SK-N-SH (cell line): ENCODE measurements around the gene FRMPD4. TPM values are rescaled to one million over a fixed set of nuclear protein-coding genes. Genes with fewer than 3 reads are reported as not detected.
"Not testable (repeated sequence)": the region's sequence is repeated elsewhere in the genome, so short reads cannot be mapped to it uniquely, and the experiment has no call there.

Experiments
- CTCF ChIA-PET: fragments of 300-600, 350-600 bp; formaldehyde crosslinking; extraction: SDS; loops from one replicate; lab custom pipeline; 2021; lab: Yijun Ruan, JAX
- POLR2A ChIA-PET: fragments of 350-600 bp; sonication (Branson Sonifier 250); formaldehyde crosslinking; extraction: SDS; loops from one replicate; lab custom pipeline; 2020; ENCODE audit warnings: antibody characterized with exemption, inconsistent platforms; lab: Yijun Ruan, JAX
- DNase-seq: peaks from one replicate; pipeline ENCODE4 v3.0.0; 2012
- H2AFZ ChIP-seq: fragments of 200-600 bp; sonication (generic); 2 replicates; pipeline ENCODE4 v1.8.1; 2016; ENCODE audit warnings: antibody characterized with exemption, mild to moderate bottlenecking, low read depth
- H3F3A ChIP-seq: fragments of 200-600 bp; sonication (generic); replicated peaks from 2 replicates; pipeline ENCODE3; 2016; ENCODE audit warnings: antibody characterized with exemption, mild to moderate bottlenecking; ENCODE audit not compliant: insufficient read depth
- H3K27ac ChIP-seq, 2 experiments: fragments of 200-500 bp in 1 of 2; fragments of 200-600 bp in 1 of 2; sonication (Bioruptor generic) in 1 of 2; sonication (generic), shearing (Covaris generic) in 1 of 2; 2 replicates each; pipeline versions ENCODE4 v1.5.1 to v1.6.1; 2014 to 2016; ENCODE audit warnings: low read depth in 2 of 2, inconsistent platforms in 1 of 2, low read length in 1 of 2, mild to moderate bottlenecking in 1 of 2, mixed read lengths in 1 of 2
- H3K27me3 ChIP-seq: fragments of 200-600 bp; sonication (generic), shearing (Covaris generic); 2 replicates; pipeline ENCODE4 v1.6.1; 2016; ENCODE audit warnings: mixed run types; ENCODE audit not compliant: insufficient read depth
- H3K36me3 ChIP-seq, 2 experiments: fragments of 200-500 bp in 1 of 2; fragments of 200-600 bp in 1 of 2; sonication (Bioruptor generic) in 1 of 2; sonication (generic) in 1 of 2; replicated peaks in 1 of 2; 2 replicates each; pipeline versions ENCODE3 to v1.5.1; 2014 to 2016; ENCODE audit warnings: low read length in 1 of 2, mild to moderate bottlenecking in 1 of 2; ENCODE audit not compliant: insufficient read depth in 2 of 2, control insufficient read depth in 1 of 2
- H3K4me1 ChIP-seq, 2 experiments: fragments of 200-500 bp in 1 of 2; fragments of 200-600 bp in 1 of 2; sonication (Bioruptor generic) in 1 of 2; sonication (generic), shearing (Covaris generic) in 1 of 2; 2 replicates each; pipeline versions ENCODE4 v1.5.1 to v1.6.1; 2014 to 2016; ENCODE audit warnings: low read depth in 1 of 2, low read length in 1 of 2, mixed run types in 1 of 2; ENCODE audit not compliant: insufficient read depth in 2 of 2, control insufficient read depth in 1 of 2
- H3K4me2 ChIP-seq: fragments of 200-600 bp; sonication (generic), shearing (Covaris generic); 2 replicates; pipeline ENCODE4 v1.6.1; 2017; ENCODE audit warnings: mixed run types
- H3K4me3 ChIP-seq, 2 experiments: fragments of 200-500 bp in 1 of 2; fragments of 200-600 bp in 1 of 2; sonication (Bioruptor generic) in 1 of 2; sonication (generic), shearing (Covaris generic) in 1 of 2; 2 replicates each; pipeline versions ENCODE4 v1.5.1 to v1.8.1; 2014 to 2016; ENCODE audit warnings: low read depth in 2 of 2, inconsistent platforms in 1 of 2, low read length in 1 of 2, mild to moderate bottlenecking in 1 of 2, mixed read lengths in 1 of 2, moderate library complexity in 1 of 2
- H3K79me2 ChIP-seq: fragments of 200-600 bp; sonication (generic); 2 replicates; pipeline ENCODE4 v1.8.1; 2017; ENCODE audit warnings: mild to moderate bottlenecking; ENCODE audit not compliant: insufficient read depth
- H3K9ac ChIP-seq: fragments of 200-600 bp; sonication (generic); 2 replicates; pipeline ENCODE4 v1.6.1; 2017; ENCODE audit warnings: mixed run types
- H3K9me2 ChIP-seq: fragments of 200-600 bp; sonication (generic); 2 replicates; pipeline ENCODE4 v1.6.1; 2017; ENCODE audit warnings: mixed run types
- H3K9me3 ChIP-seq: fragments of 200-600 bp; sonication (generic); 2 replicates; pipeline ENCODE4 v1.6.1; 2017; ENCODE audit warnings: mixed run types, mild to moderate bottlenecking, moderate library complexity
- H4K20me1 ChIP-seq: fragments of 200-600 bp; sonication (generic); 2 replicates; pipeline ENCODE4 v1.6.1; 2017; ENCODE audit warnings: mild to moderate bottlenecking, mixed run types; ENCODE audit not compliant: insufficient read depth
- CTCF ChIP-seq: fragments of 200-600 bp; sonication (generic); IDR thresholded peaks from 2 replicates; pipeline ENCODE4 v1.6.1; 2017; ENCODE audit warnings: antibody characterized with exemption, mild to moderate bottlenecking, moderate library complexity
- ELF1 ChIP-seq: IDR thresholded peaks from 2 replicates; pipeline ENCODE4 v1.4.0; 2012
- EP300 ChIP-seq, 2 experiments: IDR thresholded peaks; 2 replicates each; pipeline versions ENCODE4 v1.4.0 to v1.6.1; 2012; ENCODE audit warnings: borderline replicate concordance in 1 of 2, low read depth in 1 of 2, low read length in 1 of 2
- FOSL2 ChIP-seq: IDR thresholded peaks from 2 replicates; pipeline ENCODE4 v1.4.0; 2012; ENCODE audit warnings: low read depth, mild to moderate bottlenecking, moderate library complexity, borderline replicate concordance
- FOXJ3 ChIP-seq: sonication (generic); formaldehyde crosslinking; IDR thresholded peaks from 2 replicates; pipeline ENCODE4 v1.5.1; 2020; ENCODE audit warnings: mild to moderate bottlenecking, missing genetic modification reagents
- GABPA ChIP-seq: IDR thresholded peaks from 2 replicates; pipeline ENCODE4 v1.4.0; 2012; ENCODE audit warnings: low read depth, mild to moderate bottlenecking
- IRF3 ChIP-seq: fragments of 150-350 bp; IDR thresholded peaks from 2 replicates; pipeline ENCODE4 v1.6.1; 2016; ENCODE audit warnings: mild to moderate bottlenecking, low read depth, low read length
- MAX ChIP-seq: IDR thresholded peaks from 2 replicates; pipeline ENCODE4 v1.4.0; 2012; ENCODE audit warnings: low read depth
- MXI1 ChIP-seq: IDR thresholded peaks from 2 replicates; pipeline ENCODE4 v1.6.1; 2012; ENCODE audit warnings: mild to moderate bottlenecking, low read depth, low read length, improper control_type of control experiment
- NFIC ChIP-seq: IDR thresholded peaks from 2 replicates; pipeline ENCODE4 v1.4.0; 2012; ENCODE audit warnings: borderline replicate concordance
- PBX3 ChIP-seq: IDR thresholded peaks from 2 replicates; pipeline ENCODE4; 2012
- RAD21 ChIP-seq: IDR thresholded peaks from 2 replicates; pipeline ENCODE4 v1.6.1; 2012; ENCODE audit warnings: mild to moderate bottlenecking, low read length
- RFX5 ChIP-seq: IDR thresholded peaks from 2 replicates; pipeline ENCODE4 v1.6.1; 2012; ENCODE audit warnings: mild to moderate bottlenecking, improper control_type of control experiment, low read length
- TCF12 ChIP-seq: IDR thresholded peaks from 2 replicates; pipeline ENCODE4 v1.4.0; 2012
- TEAD4 ChIP-seq: IDR thresholded peaks from 2 replicates; pipeline ENCODE4 v1.4.0; 2012; ENCODE audit warnings: mild to moderate bottlenecking, borderline replicate concordance; ENCODE audit not compliant: insufficient read depth
- WGBS: methylation state at CpG from one replicate; pipeline ENCODE4 v1.1.6; 2017; ENCODE audit warnings: low lambda C conversion rate; 5-methylcytosine and 5-hydroxymethylcytosine counted together
- polyA plus RNA-seq, 3 experiments: library from polyadenylated mRNA; depleted of rRNA; stranded (reverse); fragments of >200 nt; gene quantifications; 2 replicates each; pipeline ENCODE4 v1.2.3, GENCODE V29; 2012

The FRMPD4 gene
- polyA plus RNA-seq, 1 of the 3 experiments (the other 2 are of a cell fraction), result not detected

- ChIA-PET POLR2A (no interaction called here), CTCF (no interaction called here)
- H2AFZ ChIP-seq, result no peak overlapping the region
- H3K4me2 ChIP-seq, result no peak overlapping the region
- H3K9me3 ChIP-seq, result no peaks in the 10 kb centered on the region
- 35% methylated on average over 2 of the region's 2 CpGs for WGBS
- no peaks in the 10 kb centered on the region for H3K9me2 ChIP-seq
- H3K9ac ChIP-seq, result no peak overlapping the region
- no peaks in the 10 kb centered on the region for H3K27me3 ChIP-seq
- no peak overlapping the region for H3K27ac ChIP-seq
- no peak for TF ChIP-seq MAX
- TF ChIP-seq TEAD4, result no peak
- no peak for TF ChIP-seq EP300 (IDR thresholded peaks at IDR 0.05; ENCODE audit: borderline replicate concordance in 1 of 2, low read depth in 1 of 2, low read length in 1 of 2)
- TF ChIP-seq PBX3, result no peak
- TF ChIP-seq MXI1, result no peak
- no peak for TF ChIP-seq RAD21
- no peak for TF ChIP-seq ELF1
- no peaks in the 10 kb centered on the region for H3K36me3 ChIP-seq
- DNase-seq, result no peak
- H4K20me1 ChIP-seq, result no peaks in the 10 kb centered on the region
- no peaks in the 10 kb centered on the region for H3K4me1 ChIP-seq
- no peaks in the 10 kb centered on the region for H3F3A ChIP-seq
- no peaks in the 10 kb centered on the region for H3K79me2 ChIP-seq
- H3K4me3 ChIP-seq, result no peak overlapping the region
Observed at GRCh38 chrX:12162420-12162819, 24.1 kb downstream of the FRMPD4 start.

- H2AFZ ChIP-seq, H3K27me3 ChIP-seq, H3K79me2 ChIP-seq, H3K4me2 ChIP-seq, DNase-seq, H3K36me3 ChIP-seq, H3K4me3 ChIP-seq, H3K4me1 ChIP-seq, CTCF ChIA-PET, H3K9me3 ChIP-seq, H4K20me1 ChIP-seq, H3K27ac ChIP-seq, H3K9ac ChIP-seq, H3K9me2 ChIP-seq, POLR2A ChIA-PET, H3F3A ChIP-seq: not testable (repeated sequence)
- 44% methylated on average over 3 of the region's 3 CpGs for WGBS
Observed at GRCh38 chrX:12164180-12164579, 25.9 kb downstream of the FRMPD4 start.

- Histone ChIP-seq H3K9me3 (no peaks in the 10 kb centered on the region), H3K4me3 (no peak overlapping the region), H3K4me2 (no peak overlapping the region), H2AFZ (no peak overlapping the region), H3F3A (no peaks in the 10 kb centered on the region), H3K27me3 (no peaks in the 10 kb centered on the region; the same call in 1 of the 2 replicates), H4K20me1 (no peaks in the 10 kb centered on the region), H3K9ac (no peak overlapping the region), H3K4me1 (no peaks in the 10 kb centered on the region), H3K79me2 (no peaks in the 10 kb centered on the region), H3K9me2 (no peaks in the 10 kb centered on the region), H3K27ac (no peak overlapping the region), H3K36me3 (no peaks in the 10 kb centered on the region)
- ChIA-PET CTCF (no interaction called here), POLR2A (no interaction called here)
- WGBS, result 43% methylated on average over 3 of the region's 3 CpGs
- DNase-seq, result no peak
- TF ChIP-seq MAX (no peak), GABPA (no peak), FOXJ3 (no peak), TCF12 (no peak), CTCF (no peak), NFIC (no peak), PBX3 (no peak), TEAD4 (no peak), RAD21 (no peak), MXI1 (no peak), FOSL2 (no peak), IRF3 (no peak), RFX5 (no peak)
Observed at GRCh38 chrX:12170755-12171154, 32.5 kb downstream of the FRMPD4 start.
